H1 (cell line): ENCODE measurements around the gene CELF2. TPM values are rescaled to one million over a fixed set of nuclear protein-coding genes. Genes with fewer than 3 reads are reported as not detected.

ENCODE experiments used
- CTCF ChIA-PET: fragments of 300-600 bp; sonication (Branson Sonifier 250); formaldehyde crosslinking; loops from one replicate; lab custom pipeline; 2021; ENCODE audit not compliant: partially characterized antibody; lab: Charles Lee
- POLR2A ChIA-PET: fragments of 300-600 bp; sonication (Branson Sonifier 250); formaldehyde crosslinking; loops from one replicate; lab custom pipeline; 2021; ENCODE audit warnings: inconsistent platforms; ENCODE audit not compliant: partially characterized antibody; lab: Charles Lee
- DNase-seq, 2 experiments: peaks; one replicate each; pipeline versions ENCODE4 v3.0.0 to v3.0.0-alpha.2; 2010 to 2022; ENCODE audit warnings: low spot score in 2 of 2, low read depth in 1 of 2, mixed read lengths in 1 of 2
- FAIRE-seq: peaks from 2 replicates; lab custom pipeline; 2011; peaks lifted over from hg19 to GRCh38; lab: Jason Lieb, UNC
- H2AFZ ChIP-seq: 2 replicates; pipeline ENCODE4 v1.8.1; 2012; ENCODE audit warnings: low read length, inconsistent platforms
- H2AK5ac ChIP-seq: 2 replicates; pipeline ENCODE4 v1.6.1; 2013; ENCODE audit warnings: low read depth, low read length
- H2BK120ac ChIP-seq: replicated peaks from 2 replicates; pipeline ENCODE3; 2013; ENCODE audit warnings: low read depth, low read length, inconsistent platforms
- H2BK12ac ChIP-seq: 2 replicates; pipeline ENCODE4 v1.6.1; 2013; ENCODE audit warnings: low read depth, low read length
- H2BK15ac ChIP-seq: 2 replicates; pipeline ENCODE4 v1.6.1; 2013; ENCODE audit warnings: low read length
- H2BK20ac ChIP-seq: 2 replicates; pipeline ENCODE4 v1.6.1; 2013; ENCODE audit warnings: low read length
- H2BK5ac ChIP-seq: 2 replicates; pipeline ENCODE4 v1.6.1; 2013; ENCODE audit warnings: low read depth, low read length
- H3K14ac ChIP-seq: 2 replicates; pipeline ENCODE4 v1.6.1; 2013; ENCODE audit warnings: inconsistent platforms; ENCODE audit not compliant: insufficient read length
- H3K18ac ChIP-seq: 2 replicates; pipeline ENCODE4 v1.6.1; 2013; ENCODE audit warnings: low read length; ENCODE audit errors: extremely low read depth
- H3K23ac ChIP-seq: 2 replicates; pipeline ENCODE4 v1.6.1; 2013; ENCODE audit warnings: inconsistent platforms; ENCODE audit not compliant: insufficient read length
- H3K23me2 ChIP-seq: 2 replicates; pipeline ENCODE4 v1.6.1; 2013; ENCODE audit warnings: low read depth, low read length
- H3K27ac ChIP-seq: 2 replicates; pipeline ENCODE4 v1.6.1; 2011; ENCODE audit warnings: low read depth, low read length, inconsistent platforms
- H3K27me3 ChIP-seq, 4 experiments: replicated peaks in 1 of 4; 1 replicate in 1 of 4; 2 replicates in 3 of 4; pipeline versions ENCODE4 v1.6.1 to v1.8.1; 2011 to 2013; ENCODE audit warnings: low read length in 3 of 4, mild to moderate bottlenecking in 3 of 4, inconsistent platforms in 2 of 4, mixed read lengths in 2 of 4, moderate library complexity in 1 of 4; ENCODE audit not compliant: control insufficient read depth in 3 of 4, insufficient read depth in 3 of 4; ENCODE audit errors: extremely low read depth in 1 of 4
- H3K36me3 ChIP-seq, 4 experiments: 2 replicates each; pipeline versions ENCODE4 v1.6.1 to v1.8.1; 2011 to 2013; ENCODE audit warnings: mild to moderate bottlenecking in 4 of 4, low read length in 3 of 4, moderate library complexity in 2 of 4, control low read depth in 1 of 4, inconsistent platforms in 1 of 4; ENCODE audit not compliant: insufficient read depth in 4 of 4, control insufficient read depth in 2 of 4
- H3K4ac ChIP-seq: replicated peaks from 2 replicates; pipeline ENCODE3; 2013; ENCODE audit warnings: low read length, low read depth, mixed read lengths, inconsistent platforms; ENCODE audit not compliant: insufficient read length
- H3K4me1 ChIP-seq, 4 experiments: replicated peaks in 1 of 4; 1 replicate in 1 of 4; 2 replicates in 3 of 4; pipeline versions ENCODE4 v1.6.1 to v1.8.1; 2011 to 2013; ENCODE audit warnings: low read length in 3 of 4, inconsistent platforms in 2 of 4, mixed read lengths in 1 of 4; ENCODE audit not compliant: insufficient read depth in 4 of 4, control insufficient read depth in 3 of 4
- H3K4me2 ChIP-seq, 2 experiments: 2 replicates each; pipeline versions ENCODE4 v1.6.1 to v1.8.1; 2011 to 2013; ENCODE audit warnings: low read depth in 2 of 2, low read length in 2 of 2, control low read depth in 1 of 2, inconsistent platforms in 1 of 2, mild to moderate bottlenecking in 1 of 2; ENCODE audit not compliant: insufficient read depth in 1 of 2
- H3K4me3 ChIP-seq, 4 experiments: fragments of 200-600, 300-600 bp in 1 of 4; sonication (generic), shearing (Covaris generic), sonication (Bioruptor Twin) in 1 of 4; 2 replicates each; pipeline versions ENCODE4 v1.5.1 to v1.8.1; 2011 to 2016; ENCODE audit warnings: low read length in 4 of 4, low read depth in 3 of 4, control low read depth in 2 of 4, inconsistent platforms in 2 of 4, mild to moderate bottlenecking in 2 of 4, mixed read lengths in 1 of 4, moderate library complexity in 1 of 4; ENCODE audit not compliant: insufficient read depth in 2 of 4; ENCODE audit errors: extremely low read depth in 1 of 4
- H3K56ac ChIP-seq: replicated peaks from 2 replicates; pipeline ENCODE3; 2013; ENCODE audit warnings: low read depth, mild to moderate bottlenecking, mixed read lengths, low read length, inconsistent platforms; ENCODE audit not compliant: insufficient read length
- H3K79me1 ChIP-seq: 2 replicates; pipeline ENCODE4 v1.6.1; 2013; ENCODE audit warnings: low read depth, low read length, control low read depth
- H3K79me2 ChIP-seq, 2 experiments: 2 replicates each; pipeline versions ENCODE4 v1.6.1 to v1.8.1; 2012 to 2013; ENCODE audit warnings: low read length in 2 of 2, mild to moderate bottlenecking in 2 of 2, inconsistent platforms in 1 of 2; ENCODE audit not compliant: insufficient read depth in 2 of 2, control insufficient read depth in 1 of 2
- H3K9ac ChIP-seq, 4 experiments: replicated peaks in 1 of 4; 1 replicate in 1 of 4; 2 replicates in 3 of 4; pipeline versions ENCODE4 v1.6.1 to v1.8.1; 2011 to 2013; ENCODE audit warnings: low read depth in 3 of 4, low read length in 3 of 4, control low read depth in 2 of 4, mild to moderate bottlenecking in 2 of 4, moderate library complexity in 2 of 4, inconsistent platforms in 1 of 4; ENCODE audit errors: extremely low read depth in 1 of 4
- H3K9me3 ChIP-seq, 2 experiments: 2 replicates each; pipeline versions ENCODE4 v1.6.1 to v1.8.1; 2012 to 2013; ENCODE audit warnings: mild to moderate bottlenecking in 2 of 2, moderate library complexity in 2 of 2, control low read depth in 1 of 2, inconsistent platforms in 1 of 2, low read depth in 1 of 2, low read length in 1 of 2, mixed read lengths in 1 of 2; ENCODE audit not compliant: insufficient read depth in 2 of 2
- H4K20me1 ChIP-seq, 2 experiments: replicated peaks in 1 of 2; 2 replicates each; pipeline versions ENCODE3 to v1.8.1; 2011 to 2013; ENCODE audit warnings: inconsistent platforms in 2 of 2, low read length in 2 of 2, mild to moderate bottlenecking in 1 of 2; ENCODE audit not compliant: insufficient read depth in 2 of 2, control insufficient read depth in 1 of 2
- H4K5ac ChIP-seq: 2 replicates; pipeline ENCODE4 v1.6.1; 2013; ENCODE audit warnings: low read length, low read depth, mixed read lengths, inconsistent platforms; ENCODE audit not compliant: insufficient read length
- H4K8ac ChIP-seq: 2 replicates; pipeline ENCODE4 v1.8.0; 2013; ENCODE audit warnings: mild to moderate bottlenecking, moderate library complexity, low read length, inconsistent platforms; ENCODE audit not compliant: insufficient read depth; ENCODE audit errors: extremely low read depth
- H4K91ac ChIP-seq: replicated peaks from 2 replicates; pipeline ENCODE3; 2013; ENCODE audit warnings: low read length, mixed read lengths, inconsistent platforms; ENCODE audit not compliant: insufficient read length
- EGR1 ChIP-seq: IDR thresholded peaks from 2 replicates; pipeline ENCODE4 v1.6.1; 2011; ENCODE audit warnings: low read depth, low read length, borderline replicate concordance
- EZH2 ChIP-seq: fragments of 200-600 bp; sonication (generic); IDR thresholded peaks from 2 replicates; pipeline ENCODE4 v1.7.1; 2012; ENCODE audit warnings: low read depth, mild to moderate bottlenecking, moderate library complexity, low read length, inconsistent platforms; ENCODE audit not compliant: severe bottlenecking
- KDM1A ChIP-seq: fragments of 200-600, 300-600 bp; sonication (generic); IDR thresholded peaks from 2 replicates; pipeline ENCODE4 v1.7.1; 2016; ENCODE audit warnings: mild to moderate bottlenecking, low read length, borderline replicate concordance
- NRF1 ChIP-seq: IDR thresholded peaks from 2 replicates; pipeline ENCODE4 v1.6.1; 2011; ENCODE audit warnings: mild to moderate bottlenecking, low read depth, low read length, improper control_type of control experiment
- POLR2AphosphoS5 ChIP-seq: IDR thresholded peaks from 2 replicates; pipeline ENCODE4 v1.6.1; 2011; ENCODE audit warnings: low read depth, low read length
- RBBP5 ChIP-seq: IDR thresholded peaks from 2 replicates; pipeline ENCODE4 v1.7.1; 2012; ENCODE audit warnings: low read depth, mild to moderate bottlenecking, inconsistent platforms, low read length, moderate library complexity, borderline replicate concordance
- SRF ChIP-seq: IDR thresholded peaks from 2 replicates; pipeline ENCODE4 v1.6.1; 2011; ENCODE audit warnings: mild to moderate bottlenecking, low read depth, low read length, moderate library complexity
- TEAD4 ChIP-seq: IDR thresholded peaks from 2 replicates; pipeline ENCODE4 v1.6.1; 2012; ENCODE audit warnings: low read depth, low read length, inconsistent platforms, mixed read lengths
- ZNF274 ChIP-seq: IDR thresholded peaks from 2 replicates; pipeline ENCODE4 v1.7.0; 2012; ENCODE audit warnings: low read length, borderline replicate concordance; ENCODE audit errors: extremely low read depth
- WGBS, 2 experiments: shearing (Covaris generic) in 1 of 2; methylation state at CpG; one replicate each; pipeline versions ENCODE4 v1.1.6 to v1.1.7; 2013 to 2015; ENCODE audit warnings: low lambda C conversion rate in 2 of 2, mixed read lengths in 2 of 2, inconsistent platforms in 1 of 2, low coverage in 1 of 2, missing lambda C conversion rate in 1 of 2; ENCODE audit not compliant: insufficient replicate concordance in 2 of 2, insufficient coverage in 1 of 2, insufficient read length in 1 of 2; ENCODE audit errors: extremely low coverage in 1 of 2, missing lambda C conversion rate in 1 of 2; 5-methylcytosine and 5-hydroxymethylcytosine counted together
- polyA plus RNA-seq, 7 experiments: library from polyadenylated mRNA; depleted of rRNA in 3 of 7; stranded (reverse) in 5 of 7; unstranded in 2 of 7; fragments of >200 nt in 5 of 7; fragments of 200-250 nt in 2 of 7; gene quantifications; 1 replicate in 5 of 7; 2 replicates in 1 of 7; 4 replicates in 1 of 7; pipeline versions ENCODE4 v1.2.1 to v1.2.3, GENCODE V29; 2011 to 2013; ENCODE audit warnings: missing spikeins in 2 of 7, mixed read lengths in 2 of 7
- total RNA-seq: library from RNA; stranded (reverse); fragmentation: NEBNext Ultra II Directional; extraction: Animal tissue kit (Norgen Biotek cat#: 25700); gene quantifications from 2 replicates; pipeline ENCODE4 v1.2.1, GENCODE V29; 2021
- TF ChIP-seq, protein P1 (sequence below): IDR thresholded peaks from 2 replicates; pipeline ENCODE4 v1.6.1; 2012; ENCODE audit warnings: low read length, inconsistent platforms

Gene CELF2
- total and polyA plus RNA-seq, 2 of the 8 experiments (the other 6 are each of a cell fraction or from before 2014, with no cell fraction given): 18.3 to 22.7 TPM

DNA sequence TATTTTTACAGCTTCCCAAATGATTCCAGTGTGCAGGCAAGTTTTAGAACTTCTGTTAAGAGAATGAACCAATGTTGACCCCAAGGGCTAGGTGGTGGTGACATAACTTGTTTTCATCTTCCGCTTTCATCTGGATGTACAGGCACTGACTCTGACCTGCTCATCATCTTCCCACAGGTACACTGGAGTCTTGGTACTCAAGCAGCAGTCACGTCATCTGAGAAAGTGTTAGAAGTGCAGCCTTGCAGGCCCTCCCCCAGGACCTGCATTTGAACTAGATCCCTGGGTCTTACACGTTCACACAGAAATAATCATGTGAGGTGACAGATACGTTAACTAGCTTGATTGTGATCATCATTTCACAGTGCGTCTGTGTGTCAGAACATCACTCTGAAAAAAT lies 212.2 kb downstream of the CELF2 start:
- Histone ChIP-seq H4K20me1 (no peaks in the 10 kb centered on the region), H3K9ac (no peak overlapping the region), H3K36me3 (no peaks in the 10 kb centered on the region; a peak in 1 of 8 replicates), H3K4ac (no peak overlapping the region), H2BK5ac (no peak overlapping the region), H3K56ac (no peak overlapping the region), H3K9me3 (no peaks in the 10 kb centered on the region), H4K5ac (no peak overlapping the region), H3K79me1 (no peaks in the 10 kb centered on the region; the same call in 1 of the 2 replicates), H2AFZ (no peak overlapping the region), H3K4me1 (peaks cover 0 to 6% (median 2%) of the 10 kb centered on the region in 4 experiments; a peak in 3 of 7 replicates), H3K18ac (no peak overlapping the region), H3K27me3 (no peaks in the 10 kb centered on the region), H2BK12ac (no peak overlapping the region), H3K23ac (no peak overlapping the region), H2BK120ac (no peak overlapping the region), H4K8ac (no peak overlapping the region), H3K4me2 (no peak overlapping the region), H3K4me3 (no peak overlapping the region), H3K27ac (no peak overlapping the region), H2AK5ac (no peak overlapping the region), H2BK20ac (no peak overlapping the region), H3K79me2 (no peaks in the 10 kb centered on the region), H4K91ac (no peak overlapping the region), H3K23me2 (no peaks in the 10 kb centered on the region), H3K14ac (no peak overlapping the region), H2BK15ac (no peak overlapping the region)
- WGBS, 2 experiments: 92% methylated on average over 5 of the region's 5 CpGs; no CpG with 5 or more reads in 1 of the 2 experiments
- no peak for DNase-seq
- ChIA-PET CTCF (interaction anchor here (0.6 kb wide), 1 partner anchor 25 kb away, joined by 4 read pairs; no protein-coding TSS in a partner anchor), POLR2A (no interaction called here)
- no peak for FAIRE-seq
- TF ChIP-seq TEAD4: no peak
- TF ChIP-seq EGR1: no peak
- TF ChIP-seq NRF1: no peak
- TF ChIP-seq EZH2: no peak
- no peak for TF ChIP-seq RBBP5
- TF ChIP-seq, protein P1, sequence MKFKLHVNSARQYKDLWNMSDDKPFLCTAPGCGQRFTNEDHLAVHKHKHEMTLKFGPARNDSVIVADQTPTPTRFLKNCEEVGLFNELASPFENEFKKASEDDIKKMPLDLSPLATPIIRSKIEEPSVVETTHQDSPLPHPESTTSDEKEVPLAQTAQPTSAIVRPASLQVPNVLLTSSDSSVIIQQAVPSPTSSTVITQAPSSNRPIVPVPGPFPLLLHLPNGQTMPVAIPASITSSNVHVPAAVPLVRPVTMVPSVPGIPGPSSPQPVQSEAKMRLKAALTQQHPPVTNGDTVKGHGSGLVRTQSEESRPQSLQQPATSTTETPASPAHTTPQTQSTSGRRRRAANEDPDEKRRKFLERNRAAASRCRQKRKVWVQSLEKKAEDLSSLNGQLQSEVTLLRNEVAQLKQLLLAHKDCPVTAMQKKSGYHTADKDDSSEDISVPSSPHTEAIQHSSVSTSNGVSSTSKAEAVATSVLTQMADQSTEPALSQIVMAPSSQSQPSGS: no peak
- TF ChIP-seq SRF: no peak
- TF ChIP-seq KDM1A: no peak
- no peak for TF ChIP-seq ZNF274
- TF ChIP-seq POLR2AphosphoS5: no peak
